Progenitor cell of endocrine pancreas (in vitro differentiated cells): ENCODE measurements around the gene GALNT14. TPM values are rescaled to one million over a fixed set of nuclear protein-coding genes. Genes with fewer than 3 reads are reported as not detected.

ENCODE experiments used
- DNase-seq: peaks from one replicate; pipeline ENCODE4 v3.0.0; 2021; ENCODE audit warnings: low spot score; ENCODE audit not compliant: unreplicated experiment
- H3K27ac Mint-ChIP-seq: 2 replicates; pipeline ENCODE4 v1.8.0; 2021; ENCODE audit warnings: mild to moderate bottlenecking, moderate library complexity, mixed read lengths
- H3K27me3 Mint-ChIP-seq: 2 replicates; pipeline ENCODE4 v1.8.0; 2021; ENCODE audit warnings: mixed read lengths
- H3K36me3 Mint-ChIP-seq: 2 replicates; pipeline ENCODE4 v1.8.0; 2022; ENCODE audit warnings: mixed read lengths; ENCODE audit not compliant: insufficient read depth
- H3K4me1 Mint-ChIP-seq: 2 replicates; pipeline ENCODE4 v1.8.0; 2021; ENCODE audit warnings: low read depth, mixed read lengths
- H3K4me3 Mint-ChIP-seq: 2 replicates; pipeline ENCODE4 v1.8.0; 2021; ENCODE audit warnings: low read depth, mild to moderate bottlenecking, moderate library complexity, mixed read lengths
- H3K9me3 Mint-ChIP-seq: 2 replicates; pipeline ENCODE4 v1.8.0; 2021; ENCODE audit warnings: low read depth, mixed read lengths
- CTCF ChIP-seq: fragments of 200-600 bp; sonication (generic); IDR thresholded peaks from one replicate; pipeline ENCODE4 v1.5.0; 2021; ENCODE audit warnings: antibody characterized with exemption, mild to moderate bottlenecking; ENCODE audit not compliant: unreplicated experiment
- total RNA-seq: library from RNA; stranded (reverse); gene quantifications from 2 replicates; pipeline ENCODE4 v1.2.1, GENCODE V29; 2021

The GALNT14 gene
- total RNA-seq, 1 donor from 2014 or later, result 0.91 TPM

- DNase-seq, result no peak
- TF ChIP-seq CTCF, result no peak
Measured at GRCh38 chr2:31107591-31108300, 30.5 kb downstream of the GALNT14 start.

GRCh38 chr2:31101701-31102100, 36.5 kb downstream of the GALNT14 start:
- DNase-seq, result no peak
- H3K9me3 Mint-ChIP-seq, result no peaks in the 10 kb centered on the region
- H3K36me3 Mint-ChIP-seq, result no peaks in the 10 kb centered on the region
- H3K27me3 Mint-ChIP-seq, result peaks cover 21% of the 10 kb centered on the region
- no peak overlapping the region for H3K27ac Mint-ChIP-seq
- no peak overlapping the region for H3K4me3 Mint-ChIP-seq
- H3K4me1 Mint-ChIP-seq, result no peaks in the 10 kb centered on the region
- no peak for TF ChIP-seq CTCF

More at GRCh38 chr2:31107591-31108300, 30.5 kb downstream of the GALNT14 start:
- Mint-ChIP-seq H3K9me3 (no peaks in the 10 kb centered on the region), H3K27ac (no peak overlapping the region), H3K4me3 (no peak overlapping the region), H3K36me3 (no peaks in the 10 kb centered on the region), H3K4me1 (no peaks in the 10 kb centered on the region), H3K27me3 (peaks cover 37% of the 10 kb centered on the region)

GRCh38 chr2:31097962-31098613, 40.2 kb downstream of the GALNT14 start:
- no peak overlapping the region for H3K27ac Mint-ChIP-seq
- no peaks in the 10 kb centered on the region for H3K36me3 Mint-ChIP-seq
- no peak for DNase-seq
- no peak overlapping the region for H3K4me3 Mint-ChIP-seq
- peaks cover 3% of the 10 kb centered on the region for H3K27me3 Mint-ChIP-seq
- no peaks in the 10 kb centered on the region for H3K4me1 Mint-ChIP-seq
- H3K9me3 Mint-ChIP-seq, result no peaks in the 10 kb centered on the region
- no peak for TF ChIP-seq CTCF

GRCh38 chr2:31090188-31090587, 48.1 kb downstream of the GALNT14 start:
- Mint-ChIP-seq H3K4me3 (no peak overlapping the region), H3K27me3 (peaks cover 28% of the 10 kb centered on the region), H3K4me1 (no peaks in the 10 kb centered on the region), H3K27ac (no peak overlapping the region), H3K36me3 (no peaks in the 10 kb centered on the region), H3K9me3 (no peaks in the 10 kb centered on the region)
- DNase-seq, result no peak
- TF ChIP-seq CTCF, result no peak

GRCh38 chr2:31089645-31090044, 48.6 kb downstream of the GALNT14 start:
- TF ChIP-seq CTCF, result no peak
- Mint-ChIP-seq H3K9me3 (no peaks in the 10 kb centered on the region), H3K4me1 (no peaks in the 10 kb centered on the region), H3K27ac (no peak overlapping the region), H3K4me3 (no peak overlapping the region), H3K36me3 (no peaks in the 10 kb centered on the region), H3K27me3 (peaks cover 28% of the 10 kb centered on the region)
- DNase-seq, result no peak
